IMR-90 (cell line): ENCODE data around the gene RPL39. TPM values are rescaled to one million over a fixed set of nuclear protein-coding genes. Genes with fewer than 3 reads are reported as not detected.

Experiments
- ATAC-seq: fragments of 200-7000 bp; cut with Tn5 transposase; 2 replicates; pipeline ENCODE4 v1.9.1; 2020; ENCODE audit warnings: low read depth, mild to moderate bottlenecking, moderate library complexity
- BruUV-seq: library from RNA; stranded (reverse); fragments of 400-500 nt; replicated peaks from 2 replicates; lab custom pipeline; 2021; lab: Mats Ljungman, UMichigan
- CTCF ChIA-PET: fragments of 300-600 bp; formaldehyde crosslinking; extraction: SDS; loops from one replicate; lab custom pipeline; 2021; ENCODE audit warnings: antibody characterized with exemption; lab: Yijun Ruan, JAX
- POLR2A ChIA-PET: fragments of 300-600 bp; sonication (Branson Sonifier 250); formaldehyde crosslinking; loops from one replicate; lab custom pipeline; 2022; ENCODE audit warnings: antibody characterized with exemption; ENCODE audit not compliant: unreplicated experiment; lab: Charles Lee
- DNase-seq: peaks from one replicate; pipeline ENCODE4 v3.0.0; 2013
- H2AFZ ChIP-seq: replicated peaks from 2 replicates; pipeline ENCODE3; 2013; ENCODE audit warnings: low read length, mild to moderate bottlenecking; ENCODE audit not compliant: poor library complexity
- H2AK5ac ChIP-seq: 2 replicates; pipeline ENCODE4 v1.6.1; 2013; ENCODE audit warnings: low read depth, low read length, inconsistent platforms
- H2AK9ac ChIP-seq: replicated peaks from 2 replicates; pipeline ENCODE3; 2013; ENCODE audit warnings: mild to moderate bottlenecking, low read depth, low read length, moderate library complexity; ENCODE audit not compliant: poor library complexity
- H2BK120ac ChIP-seq: 2 replicates; pipeline ENCODE4 v1.6.1; 2013; ENCODE audit warnings: low read depth, low read length, inconsistent platforms
- H2BK15ac ChIP-seq: 3 replicates; pipeline ENCODE4 v1.6.1; 2013; ENCODE audit warnings: low read depth, low read length, inconsistent platforms
- H2BK20ac ChIP-seq: 2 replicates; pipeline ENCODE4 v1.6.1; 2013; ENCODE audit warnings: low read depth, mild to moderate bottlenecking, inconsistent platforms, low read length, moderate library complexity
- H2BK5ac ChIP-seq: 2 replicates; pipeline ENCODE4 v1.6.1; 2013; ENCODE audit warnings: mild to moderate bottlenecking, low read depth, low read length, inconsistent platforms; ENCODE audit not compliant: poor library complexity, severe bottlenecking
- H3K14ac ChIP-seq: replicated peaks from 2 replicates; pipeline ENCODE4 v1.6.1; 2013; ENCODE audit warnings: low read depth, low read length, inconsistent platforms
- H3K18ac ChIP-seq: 2 replicates; pipeline ENCODE4 v1.6.1; 2013; ENCODE audit warnings: low read depth, low read length, control low read depth
- H3K23ac ChIP-seq: 2 replicates; pipeline ENCODE4 v1.6.1; 2013; ENCODE audit warnings: low read depth, low read length, inconsistent platforms
- H3K27ac ChIP-seq: 2 replicates; pipeline ENCODE4 v1.5.1; 2013; ENCODE audit warnings: mild to moderate bottlenecking, control low read depth, low read length; ENCODE audit not compliant: insufficient read depth
- H3K27me3 ChIP-seq: 2 replicates; pipeline ENCODE4 v1.6.1; 2013; ENCODE audit warnings: low read length; ENCODE audit not compliant: control insufficient read depth, insufficient read depth
- H3K36me3 ChIP-seq: 2 replicates; pipeline ENCODE4 v1.6.1; 2013; ENCODE audit warnings: low read length, mixed read lengths; ENCODE audit not compliant: control insufficient read depth, insufficient read depth
- H3K4ac ChIP-seq: 2 replicates; pipeline ENCODE4 v1.6.1; 2013; ENCODE audit warnings: low read depth, low read length, inconsistent platforms
- H3K4me1 ChIP-seq: 2 replicates; pipeline ENCODE4 v1.6.1; 2013; ENCODE audit warnings: low read length, mixed read lengths; ENCODE audit not compliant: control insufficient read depth, insufficient read depth
- H3K4me2 ChIP-seq: 2 replicates; pipeline ENCODE4 v1.6.1; 2013; ENCODE audit warnings: low read depth, mild to moderate bottlenecking, control low read depth, low read length, moderate library complexity
- H3K4me3 ChIP-seq: 2 replicates; pipeline ENCODE4 v1.5.1; 2013; ENCODE audit warnings: low read depth, mild to moderate bottlenecking, control low read depth, low read length, moderate library complexity; ENCODE audit not compliant: insufficient read depth
- H3K56ac ChIP-seq: 2 replicates; pipeline ENCODE4 v1.6.1; 2013; ENCODE audit warnings: low read length, inconsistent platforms; ENCODE audit not compliant: insufficient read depth; ENCODE audit errors: extremely low read depth
- H3K79me1 ChIP-seq, 2 experiments: 2 replicates each; pipeline ENCODE4 v1.6.1; 2013; ENCODE audit warnings: low read length in 2 of 2, inconsistent platforms in 1 of 2, low read depth in 1 of 2
- H3K9ac ChIP-seq: 2 replicates; pipeline ENCODE4 v1.6.1; 2013; ENCODE audit warnings: low read depth, low read length, control low read depth
- H3K9me1 ChIP-seq: 2 replicates; pipeline ENCODE4 v1.6.1; 2013; ENCODE audit warnings: low read length, inconsistent platforms; ENCODE audit not compliant: insufficient read depth
- H3K9me3 ChIP-seq: 2 replicates; pipeline ENCODE4 v1.6.1; 2013; ENCODE audit warnings: low read length; ENCODE audit not compliant: control insufficient read depth, insufficient read depth
- H4K20me1 ChIP-seq: 2 replicates; pipeline ENCODE4 v1.6.1; 2013; ENCODE audit warnings: low read length, inconsistent platforms; ENCODE audit not compliant: insufficient read depth
- H4K5ac ChIP-seq: 2 replicates; pipeline ENCODE4 v1.6.1; 2013; ENCODE audit warnings: mild to moderate bottlenecking, low read depth, low read length, control low read depth
- H4K8ac ChIP-seq, 2 experiments: 2 replicates each; pipeline ENCODE4 v1.6.1; 2013; ENCODE audit warnings: low read depth in 2 of 2, low read length in 2 of 2, control low read depth in 1 of 2, inconsistent platforms in 1 of 2
- H4K91ac ChIP-seq: 2 replicates; pipeline ENCODE4 v1.6.1; 2013; ENCODE audit warnings: low read depth, low read length, inconsistent platforms; ENCODE audit not compliant: insufficient read depth
- BHLHE40 ChIP-seq: fragments of 150-350 bp; IDR thresholded peaks from 2 replicates; pipeline ENCODE4 v1.6.1; 2016; ENCODE audit warnings: mild to moderate bottlenecking, low read depth, low read length
- MAFK ChIP-seq: IDR thresholded peaks from 2 replicates; pipeline ENCODE4 v1.6.1; 2012; ENCODE audit warnings: low read depth, low read length, improper control_type of control experiment
- MXI1 ChIP-seq: IDR thresholded peaks from 2 replicates; pipeline ENCODE4 v1.6.1; 2012; ENCODE audit warnings: low read depth, mild to moderate bottlenecking, low read length, moderate library complexity, borderline replicate concordance
- NFE2L2 ChIP-seq: fragments of 150-350 bp; IDR thresholded peaks from 2 replicates; pipeline ENCODE4 v1.6.1; 2016; ENCODE audit warnings: low read depth, mild to moderate bottlenecking, low read length
- RCOR1 ChIP-seq: IDR thresholded peaks from 2 replicates; pipeline ENCODE4 v1.6.1; 2012; ENCODE audit warnings: mild to moderate bottlenecking, low read length, improper control_type of control experiment; ENCODE audit not compliant: insufficient replicate concordance
- RFX5 ChIP-seq: IDR thresholded peaks from 2 replicates; pipeline ENCODE4 v1.8.0; 2012; ENCODE audit warnings: low read depth, mild to moderate bottlenecking, low read length, moderate library complexity
- USF2 ChIP-seq: fragments of 150-350 bp; IDR thresholded peaks from 2 replicates; pipeline ENCODE4 v1.6.1; 2017; ENCODE audit warnings: mild to moderate bottlenecking, antibody characterized with exemption, low read length, low read depth
- WGBS, 2 experiments: methylation state at CpG; one replicate each; pipeline versions ENCODE4 v1.1.5 to v1.1.7; 2013; ENCODE audit warnings: missing lambda C conversion rate in 2 of 2; ENCODE audit not compliant: insufficient read length in 1 of 2; ENCODE audit errors: extremely low coverage in 2 of 2; 5-methylcytosine and 5-hydroxymethylcytosine counted together
- dilution Hi-C: fragments of 300-500 bp; cut with HindIII; formaldehyde crosslinking; loops from one replicate; pipeline ENCODE4 v1.14.3; 2018; ENCODE audit warnings: low sequenced_read_pairs; ENCODE audit not compliant: unreplicated experiment
- in situ Hi-C: fragments of 300-500 bp; cut with MboI; formaldehyde crosslinking; loops from 3 replicates; pipeline ENCODE4 v1.14.3; 2019; ENCODE audit warnings: low sequenced_read_pairs, inconsistent platforms, mixed read lengths
- intact Hi-C: fragments of 100-400 bp; cut with micrococcal nuclease; formaldehyde crosslinking; loops from 2 replicates; pipeline ENCODE4 v1.10.0; 2022
- polyA plus RNA-seq, 3 experiments: library from polyadenylated mRNA; depleted of rRNA; stranded (reverse); fragments of >200 nt; gene quantifications; 2 replicates each; pipeline ENCODE4 v1.2.3, GENCODE V29; 2012; ENCODE audit warnings: low replicate concordance in 1 of 3
- total RNA-seq: library from RNA; depleted of rRNA; stranded (reverse); fragments of >200 nt; gene quantifications from 2 replicates; pipeline ENCODE4 v1.2.3, GENCODE V29; 2012

The RPL39 gene
- total and polyA plus RNA-seq, 2 of the 4 experiments (the other 2 are of a cell fraction): 681 to 2,357 TPM

- Histone ChIP-seq H3K4ac (no peak overlapping the region), H2BK20ac (no peak overlapping the region), H3K4me3 (no peak overlapping the region), H3K27ac (no peak overlapping the region), H2BK15ac (no peak overlapping the region), H3K27me3 (no peaks in the 10 kb centered on the region), H2BK5ac (no peak overlapping the region), H2AK9ac (no peak overlapping the region), H3K23ac (no peak overlapping the region), H3K9ac (no peak overlapping the region), H3K4me2 (no peak overlapping the region), H3K79me1 (no peaks in the 10 kb centered on the region), H3K18ac (no peak overlapping the region), H3K36me3 (peaks cover 2% of the 10 kb centered on the region; the same call in 1 of the 2 replicates), H3K56ac (no peak overlapping the region), H4K20me1 (peaks cover 14% of the 10 kb centered on the region), H2AK5ac (no peak overlapping the region), H3K4me1 (no peaks in the 10 kb centered on the region), H3K14ac (no peak overlapping the region), H3K9me3 (no peaks in the 10 kb centered on the region), H2AFZ (no peak overlapping the region), H4K8ac (no peak overlapping the region), H3K9me1 (no peaks in the 10 kb centered on the region), H4K5ac (no peak overlapping the region), H2BK120ac (no peak overlapping the region), H4K91ac (no peak overlapping the region)
- WGBS, 2 experiments: no CpG with 5 or more reads among the region's 5 CpGs
- intact Hi-C loops (loop anchor here (1.0 to 5.0 kb wide), 4 partner anchors 50 to 169 kb away; no protein-coding TSS in a partner anchor), in situ Hi-C loops (no loop called here), dilution Hi-C loops (no loop called here)
- CTCF ChIA-PET: no interaction called here
- ATAC-seq (no peak), DNase-seq (no peak)
- BruUV-seq: no TSS peak
- TF ChIP-seq MXI1 (no peak), MAFK (no peak), NFE2L2 (no peak), BHLHE40 (no peak), RCOR1 (no peak), USF2 (no peak), RFX5 (no peak)
- POLR2A ChIA-PET: no interaction called here
Observed at GRCh38 chrX:119778829-119779228, 12.6 kb downstream of the RPL39 start.
